ENCODE data around the gene TENT5C.

The TENT5C gene

DNA sequence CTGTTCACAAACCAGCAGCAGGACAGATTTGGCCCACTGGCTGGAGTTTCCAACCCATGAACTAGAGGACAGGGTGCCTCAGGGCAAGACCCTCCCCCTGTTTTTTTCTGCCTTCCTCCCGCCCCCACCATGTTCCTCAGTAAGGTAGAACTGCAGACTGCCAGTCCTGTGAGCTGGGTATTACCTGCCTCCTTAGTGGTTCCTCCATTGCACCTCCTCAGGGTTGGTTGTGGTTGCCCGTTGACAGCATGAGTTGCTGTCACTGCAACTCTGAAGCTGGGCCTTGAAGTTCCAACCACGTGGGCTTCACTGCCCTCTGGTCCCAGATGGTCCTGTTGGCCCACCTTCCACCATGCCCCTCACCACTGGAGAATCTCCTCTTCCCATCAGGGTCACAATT lies 28.8 kb downstream of the TENT5C start:
- no peak for DNase-seq (ENCODE audit: low read depth in 3 of 3)

DNA sequence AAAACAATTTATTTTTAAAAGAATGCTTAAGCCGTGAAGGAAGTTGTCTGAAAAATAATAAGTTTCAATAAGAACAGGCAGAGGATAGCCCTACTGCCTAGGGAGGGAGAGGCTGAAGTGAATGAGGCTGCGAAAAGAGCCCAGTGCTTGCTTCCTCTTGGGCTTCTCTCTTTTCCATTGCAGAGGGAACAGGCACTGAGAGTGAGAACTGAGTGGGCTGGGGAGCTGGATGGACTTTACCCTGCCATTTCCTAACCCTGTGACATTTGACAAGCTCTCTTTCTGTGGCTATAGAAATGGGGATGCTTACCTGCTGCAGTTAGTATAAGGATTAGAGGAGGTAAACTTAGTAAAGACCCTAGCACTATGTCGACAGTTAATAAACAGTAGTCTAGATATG lies 30.0 kb downstream of the TENT5C start:
- DNase-seq (ENCODE audit: low read depth in 3 of 3): no peak

DNA sequence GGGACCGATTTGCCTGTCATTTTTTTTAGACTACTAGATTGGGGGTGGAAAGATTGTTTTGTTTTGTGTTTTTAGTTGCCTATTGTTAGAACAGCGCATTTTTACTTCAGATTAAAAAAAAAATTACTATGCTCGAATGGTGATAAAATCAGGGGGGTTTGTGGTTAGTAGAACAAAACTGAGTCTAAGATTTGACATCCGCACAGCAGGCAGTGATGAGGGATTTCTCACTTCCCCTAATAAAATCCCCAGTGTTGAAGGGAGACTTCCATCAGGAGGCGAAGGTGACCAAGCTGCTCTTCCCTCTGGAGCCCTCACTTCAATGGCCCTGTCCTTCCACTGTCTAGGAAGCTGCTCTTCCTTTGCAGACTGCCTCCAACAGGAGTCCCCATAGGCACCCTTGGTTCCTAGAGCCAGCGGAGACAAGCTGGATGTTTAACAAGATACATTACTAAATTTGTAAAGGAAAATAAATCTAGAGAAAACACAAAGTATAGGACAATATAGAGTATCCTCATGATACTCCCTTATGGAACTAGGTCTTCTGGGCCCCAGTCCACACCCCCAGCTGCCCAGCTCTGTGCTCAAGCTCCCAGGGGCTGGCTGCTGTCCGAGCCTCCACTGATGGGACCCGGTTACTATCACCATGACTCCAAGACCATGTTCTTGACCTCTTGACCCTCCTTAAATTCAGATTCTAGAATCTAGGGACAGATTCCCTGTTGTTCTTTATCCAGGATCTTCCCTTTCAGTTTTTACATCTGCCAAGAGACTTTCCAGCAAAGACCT lies 31.0 kb downstream of the TENT5C start:
- no peak for DNase-seq (ENCODE audit: low read depth in 3 of 3)

DNA sequence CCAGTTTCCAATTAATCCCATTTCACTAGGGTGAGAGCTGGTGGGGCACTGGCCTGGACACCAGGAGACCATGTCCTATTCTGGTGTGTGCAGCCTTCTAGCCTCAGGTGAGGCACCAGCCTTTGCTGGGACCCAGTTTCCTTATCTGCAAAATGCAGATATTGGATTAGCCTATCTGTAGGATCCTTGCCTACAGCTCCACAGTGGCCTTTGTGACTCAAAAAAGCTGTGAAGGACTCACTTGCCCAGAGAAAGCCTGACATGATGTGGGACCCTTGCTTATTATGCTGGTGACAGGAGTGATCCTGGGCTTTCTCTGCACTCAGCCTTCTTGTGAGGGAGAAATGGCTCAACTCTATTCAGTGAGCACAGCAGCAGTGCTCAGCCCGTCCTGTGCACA lies 32.3 kb downstream of the TENT5C start:
- no peak for DNase-seq (ENCODE audit: low read depth in 3 of 3)

DNA sequence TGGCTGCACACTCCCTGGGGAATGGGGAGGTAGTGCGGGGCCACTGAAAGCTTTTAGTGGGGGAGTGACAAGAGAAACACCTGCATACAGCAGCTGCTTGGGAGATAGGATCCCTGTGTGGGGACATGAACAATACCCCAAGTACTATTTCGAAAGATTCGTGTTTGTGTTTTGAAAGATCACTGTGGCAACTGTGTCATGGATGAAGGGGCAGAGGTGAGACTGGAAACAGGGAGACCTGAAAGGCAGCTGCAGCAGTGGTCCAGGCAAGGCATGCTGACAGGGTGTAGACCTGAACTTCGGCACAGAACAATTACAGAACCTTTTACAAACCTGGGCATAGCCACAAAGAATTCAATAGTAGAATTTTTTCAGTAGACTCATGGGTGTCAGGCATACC lies 32.9 kb downstream of the TENT5C start:
- DNase-seq (ENCODE audit: low read depth in 3 of 3): no peak

DNA sequence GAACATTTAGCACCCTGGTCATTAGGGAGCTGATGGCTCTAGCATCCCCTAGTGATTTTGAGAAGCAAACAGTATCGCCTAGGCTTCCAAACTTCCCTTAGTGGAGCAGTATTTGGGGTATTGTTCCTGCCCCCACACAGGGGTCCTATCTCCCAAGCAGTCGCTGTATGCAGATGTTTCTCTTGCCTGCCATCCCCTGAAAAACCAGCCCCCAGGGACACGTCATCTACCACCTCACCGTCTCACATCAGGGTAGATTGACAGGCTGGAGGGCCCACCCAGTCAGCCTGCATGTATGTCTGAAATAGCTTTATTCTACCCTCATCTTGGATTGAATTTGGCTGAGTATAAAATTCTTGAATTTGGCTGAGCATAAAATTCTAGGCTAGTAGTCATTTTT lies 33.9 kb downstream of the TENT5C start:
- DNase-seq (ENCODE audit: low read depth in 3 of 3): no peak

DNA sequence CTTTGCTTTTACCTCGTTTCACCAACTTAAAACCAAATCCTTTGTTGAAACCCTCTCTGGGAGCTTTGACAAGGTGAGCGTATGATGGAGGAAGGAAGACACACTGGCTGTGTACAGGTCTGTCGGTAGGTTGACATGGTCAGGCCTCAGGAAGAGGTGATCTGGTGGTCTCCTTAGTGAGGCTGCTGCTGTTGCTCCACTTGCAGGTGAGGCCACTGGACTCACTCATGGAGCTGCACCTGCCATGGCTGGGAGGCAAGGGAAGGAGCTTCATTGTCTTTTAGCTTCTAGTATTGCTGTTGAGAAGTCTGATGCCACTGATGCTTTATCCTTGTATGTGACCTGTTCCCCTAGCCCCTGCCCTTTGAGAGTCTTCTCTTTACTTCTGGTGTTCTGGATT lies 35.7 kb downstream of the TENT5C start:
- no peak for DNase-seq (ENCODE audit: low read depth in 3 of 3)

DNA sequence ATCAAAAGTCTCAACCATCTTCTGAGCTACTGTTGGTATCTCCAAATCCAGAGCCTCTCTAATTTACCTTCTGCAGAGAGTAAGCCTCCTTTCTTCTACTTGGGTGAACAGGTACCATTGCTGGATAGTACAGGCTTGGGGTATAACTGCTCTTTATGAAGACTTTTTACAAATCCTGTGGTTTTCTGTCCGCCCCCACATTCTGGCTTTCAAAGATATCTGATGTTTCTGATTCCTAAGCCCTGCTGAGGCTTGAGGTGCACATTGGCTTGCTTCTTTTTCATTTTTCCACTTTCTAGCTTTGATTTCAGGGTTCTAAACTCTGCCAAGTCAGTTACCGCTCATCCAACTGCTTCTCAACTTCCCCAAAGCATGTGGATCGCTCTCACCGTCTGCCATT lies 37.1 kb downstream of the TENT5C start:
- no peak for DNase-seq (ENCODE audit: low read depth in 3 of 3)

DNA sequence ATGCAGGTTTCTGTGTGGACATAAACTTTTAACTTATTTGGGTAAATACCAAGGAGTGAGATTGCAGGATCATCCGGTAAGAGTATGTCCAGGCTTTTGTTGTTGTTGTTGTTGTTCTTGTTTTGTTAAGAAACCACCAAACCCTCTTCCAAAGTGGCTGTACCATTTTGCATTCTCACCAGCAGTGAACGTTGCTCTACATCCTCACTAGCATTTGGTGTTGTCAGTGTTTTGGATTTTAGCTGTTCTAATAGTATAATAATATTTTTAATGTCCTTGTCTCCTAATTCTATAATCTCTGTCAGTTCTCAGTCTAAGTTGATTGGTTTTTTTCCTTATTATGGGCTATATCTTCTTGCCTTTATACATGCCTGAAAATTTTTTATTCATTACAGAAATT lies 37.8 kb downstream of the TENT5C start:
- DNase-seq (ENCODE audit: low read depth in 3 of 3): no peak

DNA sequence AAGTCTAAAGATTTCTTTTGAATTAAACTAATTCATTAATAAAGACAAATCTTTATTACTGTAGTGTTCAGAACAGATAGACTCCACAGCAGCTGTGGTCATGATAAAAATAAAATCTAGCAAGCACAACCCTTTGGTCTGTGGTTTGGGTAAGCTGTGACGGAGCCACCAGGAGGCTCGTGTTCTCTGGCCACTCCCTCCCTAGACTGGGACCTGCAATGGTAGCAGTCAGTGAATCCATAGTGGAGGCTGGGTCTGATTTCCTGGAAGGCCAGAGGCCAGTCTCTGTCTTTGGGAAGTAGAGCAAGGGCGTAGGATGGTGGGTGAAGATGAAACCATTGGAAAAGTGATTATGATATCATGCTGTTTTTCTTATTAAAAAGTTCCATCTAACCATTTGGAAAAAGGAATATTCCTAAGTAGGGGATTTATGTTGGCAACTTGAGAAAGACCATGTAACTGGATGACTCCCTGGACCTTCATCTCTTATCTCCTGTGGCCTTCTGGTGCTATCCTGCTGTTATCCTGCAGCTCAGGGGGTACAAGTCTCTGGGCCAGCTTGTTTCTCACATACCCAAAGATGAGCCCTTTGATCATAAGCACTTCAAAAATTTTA lies 39.0 kb downstream of the TENT5C start:
- no peak for DNase-seq (ENCODE audit: low read depth in 3 of 3)

DNA sequence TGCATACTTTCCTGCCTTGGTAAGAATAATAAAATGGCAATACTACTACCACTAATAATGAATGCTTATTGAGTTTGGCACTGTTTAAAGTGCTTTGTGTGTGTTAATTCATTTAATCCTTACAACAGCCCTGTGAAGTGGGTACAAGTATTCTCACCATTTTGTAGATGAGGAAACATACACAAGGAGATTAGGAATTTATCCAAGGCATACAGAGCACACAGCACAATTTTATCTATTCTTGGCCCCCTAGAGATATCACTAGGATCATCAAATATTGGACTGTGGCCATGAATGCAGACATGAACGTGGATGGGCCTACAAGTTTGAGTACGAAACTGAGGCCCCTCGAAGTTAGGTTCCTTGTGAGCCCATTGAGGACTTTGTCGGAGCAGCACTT lies 39.5 kb downstream of the TENT5C start:
- DNase-seq (ENCODE audit: low read depth in 3 of 3): no peak

DNA sequence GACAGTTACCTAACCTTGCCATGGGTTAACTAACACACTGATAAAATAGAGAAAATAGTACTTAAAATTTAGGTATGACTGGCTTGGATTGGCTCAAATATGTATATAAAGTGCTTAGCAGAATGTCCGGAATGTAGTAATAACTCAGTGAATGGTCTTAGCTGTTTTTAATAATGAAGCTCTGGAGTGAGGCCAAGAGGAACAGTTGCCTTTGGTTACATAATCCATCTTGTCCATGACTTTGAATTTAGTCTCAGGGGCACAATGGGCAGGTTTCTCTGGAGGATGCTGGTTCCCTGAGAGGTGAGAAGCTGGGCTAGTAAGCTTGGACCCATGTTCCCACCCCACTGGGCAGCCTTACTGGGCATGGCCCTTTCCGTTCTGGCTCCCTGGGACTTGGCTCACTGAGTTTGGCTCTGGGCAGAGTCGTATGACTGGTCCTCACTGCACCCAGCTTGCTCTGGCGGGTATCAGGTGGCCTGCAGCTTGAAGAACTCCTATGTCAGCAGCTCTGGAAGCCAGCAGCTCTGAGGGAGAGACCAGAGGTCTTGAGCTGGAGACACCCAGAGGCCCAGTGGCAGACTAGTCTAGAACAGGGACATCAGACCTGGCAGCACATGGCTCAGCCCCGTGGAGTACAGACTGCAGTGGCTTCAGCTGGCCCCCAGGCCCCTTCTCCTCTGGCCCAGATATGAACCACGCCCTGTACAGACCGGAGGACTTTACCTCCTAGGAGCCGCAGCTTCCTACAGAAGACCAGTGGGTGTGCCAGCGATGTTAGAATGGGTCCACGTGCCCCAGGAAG lies 40.4 kb downstream of the TENT5C start:
- no peak for DNase-seq (ENCODE audit: low read depth in 3 of 3)

DNA sequence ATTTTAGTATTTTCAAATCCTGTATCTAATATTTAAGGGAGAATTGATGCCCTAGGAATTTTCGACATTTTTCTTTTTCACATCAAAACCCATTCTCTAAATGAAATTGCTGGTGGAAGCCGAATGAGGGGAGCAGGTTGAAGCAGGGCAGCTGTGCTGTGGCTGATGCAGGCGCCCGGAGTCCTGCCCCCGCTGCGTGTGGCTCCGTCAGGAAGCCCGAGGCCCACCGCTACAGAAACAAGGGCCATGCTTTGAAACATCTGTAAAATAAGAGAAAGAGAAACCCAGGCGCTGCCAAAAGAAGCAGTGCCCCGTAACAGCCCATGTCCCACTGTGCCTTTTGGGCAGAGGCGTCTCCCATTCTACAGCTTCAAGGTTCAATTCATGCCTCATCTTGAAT lies 41.1 kb downstream of the TENT5C start:
- no peak for DNase-seq (ENCODE audit: low read depth in 3 of 3)

DNA sequence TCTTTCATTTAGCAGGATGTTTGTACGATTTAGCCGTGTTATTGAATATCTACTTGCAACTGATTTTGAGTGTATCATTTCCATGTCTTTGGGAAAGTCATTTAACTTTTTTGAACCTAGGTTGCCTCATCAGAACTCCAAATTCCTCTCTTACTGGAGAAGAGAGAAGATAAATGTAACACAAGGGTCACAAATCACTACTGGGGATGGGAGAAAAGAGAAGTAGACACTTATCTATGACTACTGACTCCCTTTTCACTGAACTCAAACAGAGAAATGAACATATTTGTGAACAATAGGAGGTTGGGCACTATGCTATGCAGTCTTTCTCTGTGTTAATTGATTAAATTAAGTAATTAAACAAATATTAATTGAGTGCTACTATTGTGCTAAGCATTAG lies 42.2 kb downstream of the TENT5C start:
- no peak for DNase-seq (ENCODE audit: low read depth in 3 of 3)

DNA sequence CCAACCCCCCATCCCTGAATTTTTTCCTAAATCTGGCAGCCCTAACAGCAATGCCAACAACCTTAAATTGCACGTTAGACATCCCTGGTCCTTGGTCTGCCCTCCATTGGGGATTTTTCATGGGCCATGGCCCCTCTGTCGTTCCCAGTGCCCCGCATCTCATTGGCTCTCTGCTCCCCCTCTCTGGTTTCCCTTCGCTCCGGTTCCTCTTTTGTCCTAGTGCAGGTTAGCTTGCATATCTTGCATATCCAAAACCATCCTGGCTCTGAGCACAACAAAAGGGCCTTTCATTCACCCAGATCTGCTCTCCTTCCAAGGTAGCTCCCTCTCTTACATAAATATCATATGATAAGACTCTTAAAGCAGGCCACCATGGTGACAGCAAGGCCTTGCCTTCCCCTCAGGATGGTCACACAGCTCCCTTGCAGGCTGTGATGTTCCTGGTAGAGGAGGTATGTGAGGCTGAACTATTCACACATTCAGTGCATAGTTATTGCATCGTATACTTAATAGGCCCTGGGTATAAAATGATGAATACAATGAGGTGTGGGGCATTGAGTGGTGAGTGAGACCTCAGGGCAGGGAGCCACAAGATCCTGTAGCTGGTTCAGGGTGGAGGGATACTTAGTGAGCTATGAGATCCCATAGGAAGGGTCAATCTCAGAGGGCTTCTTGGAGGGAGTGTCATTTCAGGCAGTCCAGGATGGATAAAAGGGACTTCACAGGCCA lies 45.2 kb downstream of the TENT5C start:
- DNase-seq (ENCODE audit: low read depth in 3 of 3): no peak

DNA sequence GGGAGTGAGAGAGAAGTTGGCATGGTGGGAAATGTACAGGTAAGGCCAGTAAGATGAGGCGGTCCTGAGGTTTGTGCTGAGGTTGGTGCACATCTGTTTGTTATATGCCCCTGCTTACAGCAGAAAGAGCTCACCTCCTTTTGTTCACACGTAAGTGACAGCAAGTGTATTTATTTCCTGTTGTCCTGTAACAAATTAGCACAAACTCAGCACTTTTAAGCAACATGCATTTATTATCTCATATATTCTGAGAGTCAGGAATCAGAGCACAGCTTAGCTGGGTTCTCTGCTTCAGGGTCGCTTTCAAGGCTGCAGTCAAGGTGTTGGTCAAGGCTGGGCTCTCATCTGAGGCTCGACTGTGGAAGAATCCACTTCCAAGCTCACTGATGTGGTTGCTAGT lies 45.8 kb downstream of the TENT5C start:
- DNase-seq (ENCODE audit: low read depth in 3 of 3): no peak

DNA sequence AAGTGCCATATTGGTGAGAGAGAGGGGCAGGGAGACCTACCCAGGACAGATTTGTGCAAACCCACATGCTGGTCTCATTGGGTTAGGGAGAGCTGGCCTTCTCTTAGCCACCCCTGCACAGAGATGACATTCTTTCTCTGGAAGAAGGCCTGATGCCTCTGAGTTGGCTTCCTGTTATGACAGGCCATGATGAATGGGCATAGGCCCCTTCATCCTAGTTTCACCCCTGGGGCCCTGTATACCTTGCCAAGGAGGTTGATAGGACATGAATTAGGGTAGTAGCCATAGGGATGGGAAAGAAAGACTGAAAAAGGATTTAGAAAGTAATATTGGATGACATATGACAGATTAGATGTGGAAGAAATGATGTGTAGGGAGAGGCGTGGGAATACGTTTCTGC lies 46.6 kb downstream of the TENT5C start:
- no peak for DNase-seq (ENCODE audit: low read depth in 3 of 3)

DNA sequence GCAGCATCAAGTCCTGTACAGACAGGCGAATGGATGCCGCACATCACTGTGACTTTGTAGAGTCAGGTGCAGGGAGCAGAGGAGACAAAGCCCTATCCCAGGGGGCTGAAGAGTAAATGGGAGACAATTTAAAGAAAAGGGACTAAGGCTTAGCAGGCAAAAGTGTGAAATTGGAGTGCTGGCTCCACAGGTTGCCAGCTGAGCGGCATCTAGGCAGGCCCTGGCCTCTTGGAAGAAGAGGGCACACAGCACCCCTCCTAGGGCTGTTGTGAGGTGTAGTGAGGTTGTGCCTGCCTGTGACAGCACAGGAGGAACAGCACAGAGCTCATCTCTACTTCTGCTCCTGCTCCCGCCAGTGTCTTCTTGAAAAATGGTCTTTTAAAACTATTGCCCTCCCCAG lies 47.3 kb downstream of the TENT5C start:
- no peak for DNase-seq (ENCODE audit: low read depth in 3 of 3)

DNA sequence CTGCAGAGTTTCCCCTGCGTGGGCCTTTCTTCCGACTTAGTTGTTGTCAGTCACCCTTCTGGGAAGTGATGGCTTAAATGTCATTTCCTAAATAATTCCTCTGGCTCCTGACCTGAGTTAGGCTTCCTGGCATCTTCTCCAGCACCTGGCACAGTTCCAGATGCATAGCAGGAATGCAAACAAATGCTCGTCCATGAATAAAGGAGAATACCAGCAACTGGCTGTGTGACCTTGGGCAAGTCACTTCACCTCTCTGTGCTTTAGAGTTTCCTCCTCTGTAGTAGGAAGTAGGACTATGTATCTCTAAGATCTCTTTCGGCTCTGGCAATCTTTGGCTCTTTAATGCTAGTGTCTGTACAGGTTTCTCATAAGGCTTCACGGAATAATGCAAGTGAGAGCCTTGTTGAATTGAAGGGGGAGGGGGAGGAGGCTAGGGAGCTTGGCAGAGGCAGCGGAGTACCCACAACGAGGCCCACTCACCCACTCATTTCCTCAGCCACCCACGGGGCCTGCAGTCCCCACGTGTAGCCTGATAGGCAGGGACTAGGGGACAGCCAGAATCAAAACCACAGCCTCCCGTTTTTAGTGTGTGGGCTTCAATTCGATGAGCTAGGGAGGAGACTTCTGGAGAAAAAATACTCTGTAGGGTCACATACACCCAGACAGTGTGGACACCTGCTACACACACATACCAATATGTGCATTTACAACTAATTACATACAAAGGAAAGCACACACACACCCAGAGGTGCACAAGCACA lies 48.1 kb downstream of the TENT5C start:
- DNase-seq (ENCODE audit: low read depth in 3 of 3): no peak

DNA sequence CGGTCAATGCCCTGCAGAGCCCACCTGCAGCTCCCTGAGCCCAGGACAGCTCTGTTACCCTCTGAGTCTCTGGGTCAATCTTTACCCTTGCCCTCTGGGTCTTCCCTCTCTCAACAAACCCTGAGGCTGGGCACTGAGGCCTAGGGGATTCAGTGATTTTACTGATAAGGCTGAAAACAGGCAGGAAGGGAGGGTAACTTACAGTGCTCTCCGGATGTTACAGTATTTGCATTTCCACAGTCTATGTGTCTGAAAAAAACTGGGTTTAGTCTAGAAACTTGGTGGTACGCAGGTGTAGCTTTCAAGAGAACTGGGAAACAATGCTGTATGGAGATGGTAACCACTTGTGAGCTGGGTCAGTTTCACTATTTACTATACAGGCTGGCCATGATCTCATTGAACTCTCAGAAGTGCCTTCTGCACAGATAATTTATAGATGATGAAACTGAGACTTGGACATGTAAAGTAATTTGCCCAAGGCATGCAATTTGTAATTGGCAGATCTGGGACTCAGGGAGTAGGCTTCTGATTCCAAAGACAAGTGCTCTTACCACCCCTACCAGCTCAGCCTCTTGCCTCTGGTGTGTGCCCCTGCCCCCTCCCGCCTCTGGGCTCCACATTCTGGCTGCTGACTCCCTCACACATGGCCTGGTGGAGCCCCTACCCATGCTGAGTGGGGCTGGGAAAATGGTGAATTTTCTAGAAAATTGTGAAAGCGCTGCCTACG lies 48.8 kb downstream of the TENT5C start:
- DNase-seq (ENCODE audit: low read depth in 3 of 3): no peak

DNA sequence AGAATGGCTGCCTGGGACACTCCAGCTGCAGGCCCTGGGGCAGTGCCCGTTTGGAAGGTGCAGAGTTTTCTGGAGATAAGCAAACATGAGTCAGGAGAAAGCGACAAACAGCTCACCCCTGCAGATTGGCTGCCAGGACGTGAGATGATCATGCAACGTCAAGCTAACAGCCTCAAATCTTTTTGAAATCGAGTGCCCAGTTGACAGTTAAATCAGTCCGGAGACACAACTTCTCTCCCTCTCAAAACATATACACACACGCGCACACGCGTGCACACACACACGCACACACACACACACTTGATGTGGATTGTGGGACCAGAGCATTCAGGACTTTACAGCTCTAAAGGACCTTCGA lies 49.4 kb downstream of the TENT5C start:
- DNase-seq (ENCODE audit: low read depth in 3 of 3): no peak

All from stimulated activated CD4-positive, alpha-beta T cell treated with anti-CD3 and anti-CD28 coated beads, TNF-alpha, amount 100 ng/mL, for 4 hours (primary cell).